ENCODE data around the gene SAMD14. TPM values are rescaled to one million over a fixed set of nuclear protein-coding genes. Genes with fewer than 3 reads are reported as not detected.

Gene SAMD14
- total and polyA plus RNA-seq, 2 experiments from 2014 or later: 0.70 to 4.7 TPM

- Histone ChIP-seq H3K4me1 (ENCODE audit: insufficient read depth) (peaks cover 20% of the 10 kb centered on the region), H3K27me3 (ENCODE audit: insufficient read depth) (no peaks in the 10 kb centered on the region), H4K20me1 (replicated peaks; ENCODE audit: insufficient read depth) (no peaks in the 10 kb centered on the region), H3K9me2 (ENCODE audit: insufficient read depth) (no peaks in the 10 kb centered on the region), H2AFZ (peak overlapping the region; percentile 99), H3K79me2 (replicated peaks; ENCODE audit: insufficient read depth) (no peaks in the 10 kb centered on the region), H3K4me2 (peak overlapping the region; percentile 81), H3K4me3 (peak overlapping the region; percentile 49), H3K36me3 (ENCODE audit: insufficient read depth) (no peaks in the 10 kb centered on the region), H3F3A (replicated peaks; ENCODE audit: low read depth) (0 out of 2 replicates have a peak, but pooled peaks cover 8% of the 10 kb centered on the region), H3K27ac (ENCODE audit: low read depth) (no peak overlapping the region)
- Mint-ChIP-seq H3K27ac (peak overlapping the region; percentile 68; the same call in 1 of the 2 replicates), H3K27me3 (ENCODE audit: insufficient read depth, low read depth, poor library complexity) (peaks cover 17% of the 10 kb centered on the region), H3K4me1 (peaks cover 34% of the 10 kb centered on the region), H3K4me3 (peak overlapping the region; percentile 63), H3K9me3 (no peaks in the 10 kb centered on the region), H3K36me3 (ENCODE audit: low read depth) (no peaks in the 10 kb centered on the region; the same call in 2 of the 3 replicates)
- ATAC-seq (peak; percentile 79), DNase-seq (ENCODE audit: low spot score) (peak; percentile 80)
- TF ChIP-seq CREB1 (CRISPR knock-in tag; IDR thresholded peaks at IDR 0.05; ENCODE audit: low read depth): 0 out of 2 replicates have a peak, but pooled peaks have one; percentile 20
- TF ChIP-seq, protein P1, sequence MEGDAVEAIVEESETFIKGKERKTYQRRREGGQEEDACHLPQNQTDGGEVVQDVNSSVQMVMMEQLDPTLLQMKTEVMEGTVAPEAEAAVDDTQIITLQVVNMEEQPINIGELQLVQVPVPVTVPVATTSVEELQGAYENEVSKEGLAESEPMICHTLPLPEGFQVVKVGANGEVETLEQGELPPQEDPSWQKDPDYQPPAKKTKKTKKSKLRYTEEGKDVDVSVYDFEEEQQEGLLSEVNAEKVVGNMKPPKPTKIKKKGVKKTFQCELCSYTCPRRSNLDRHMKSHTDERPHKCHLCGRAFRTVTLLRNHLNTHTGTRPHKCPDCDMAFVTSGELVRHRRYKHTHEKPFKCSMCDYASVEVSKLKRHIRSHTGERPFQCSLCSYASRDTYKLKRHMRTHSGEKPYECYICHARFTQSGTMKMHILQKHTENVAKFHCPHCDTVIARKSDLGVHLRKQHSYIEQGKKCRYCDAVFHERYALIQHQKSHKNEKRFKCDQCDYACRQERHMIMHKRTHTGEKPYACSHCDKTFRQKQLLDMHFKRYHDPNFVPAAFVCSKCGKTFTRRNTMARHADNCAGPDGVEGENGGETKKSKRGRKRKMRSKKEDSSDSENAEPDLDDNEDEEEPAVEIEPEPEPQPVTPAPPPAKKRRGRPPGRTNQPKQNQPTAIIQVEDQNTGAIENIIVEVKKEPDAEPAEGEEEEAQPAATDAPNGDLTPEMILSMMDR (conservative IDR thresholded peaks at IDR 0.05; ENCODE audit: low read depth in 2 of 2): peak; percentile 57 to 72
- TF ChIP-seq, protein P2, sequence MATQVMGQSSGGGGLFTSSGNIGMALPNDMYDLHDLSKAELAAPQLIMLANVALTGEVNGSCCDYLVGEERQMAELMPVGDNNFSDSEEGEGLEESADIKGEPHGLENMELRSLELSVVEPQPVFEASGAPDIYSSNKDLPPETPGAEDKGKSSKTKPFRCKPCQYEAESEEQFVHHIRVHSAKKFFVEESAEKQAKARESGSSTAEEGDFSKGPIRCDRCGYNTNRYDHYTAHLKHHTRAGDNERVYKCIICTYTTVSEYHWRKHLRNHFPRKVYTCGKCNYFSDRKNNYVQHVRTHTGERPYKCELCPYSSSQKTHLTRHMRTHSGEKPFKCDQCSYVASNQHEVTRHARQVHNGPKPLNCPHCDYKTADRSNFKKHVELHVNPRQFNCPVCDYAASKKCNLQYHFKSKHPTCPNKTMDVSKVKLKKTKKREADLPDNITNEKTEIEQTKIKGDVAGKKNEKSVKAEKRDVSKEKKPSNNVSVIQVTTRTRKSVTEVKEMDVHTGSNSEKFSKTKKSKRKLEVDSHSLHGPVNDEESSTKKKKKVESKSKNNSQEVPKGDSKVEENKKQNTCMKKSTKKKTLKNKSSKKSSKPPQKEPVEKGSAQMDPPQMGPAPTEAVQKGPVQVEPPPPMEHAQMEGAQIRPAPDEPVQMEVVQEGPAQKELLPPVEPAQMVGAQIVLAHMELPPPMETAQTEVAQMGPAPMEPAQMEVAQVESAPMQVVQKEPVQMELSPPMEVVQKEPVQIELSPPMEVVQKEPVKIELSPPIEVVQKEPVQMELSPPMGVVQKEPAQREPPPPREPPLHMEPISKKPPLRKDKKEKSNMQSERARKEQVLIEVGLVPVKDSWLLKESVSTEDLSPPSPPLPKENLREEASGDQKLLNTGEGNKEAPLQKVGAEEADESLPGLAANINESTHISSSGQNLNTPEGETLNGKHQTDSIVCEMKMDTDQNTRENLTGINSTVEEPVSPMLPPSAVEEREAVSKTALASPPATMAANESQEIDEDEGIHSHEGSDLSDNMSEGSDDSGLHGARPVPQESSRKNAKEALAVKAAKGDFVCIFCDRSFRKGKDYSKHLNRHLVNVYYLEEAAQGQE (IDR thresholded peaks at IDR 0.05; ENCODE audit: unreplicated experiment): no peak
- TF ChIP-seq, protein P3, sequence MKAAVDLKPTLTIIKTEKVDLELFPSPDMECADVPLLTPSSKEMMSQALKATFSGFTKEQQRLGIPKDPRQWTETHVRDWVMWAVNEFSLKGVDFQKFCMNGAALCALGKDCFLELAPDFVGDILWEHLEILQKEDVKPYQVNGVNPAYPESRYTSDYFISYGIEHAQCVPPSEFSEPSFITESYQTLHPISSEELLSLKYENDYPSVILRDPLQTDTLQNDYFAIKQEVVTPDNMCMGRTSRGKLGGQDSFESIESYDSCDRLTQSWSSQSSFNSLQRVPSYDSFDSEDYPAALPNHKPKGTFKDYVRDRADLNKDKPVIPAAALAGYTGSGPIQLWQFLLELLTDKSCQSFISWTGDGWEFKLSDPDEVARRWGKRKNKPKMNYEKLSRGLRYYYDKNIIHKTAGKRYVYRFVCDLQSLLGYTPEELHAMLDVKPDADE (IDR thresholded peaks at IDR 0.05): no peak
- no peak for TF ChIP-seq NANOG (IDR thresholded peaks at IDR 0.05; ENCODE audit: borderline replicate concordance)
Observed at GRCh38 chr17:50177983-50178834, 48.2 kb upstream of the SAMD14 start.

- peak overlapping the region; percentile 49; the same call in 1 of the 2 replicates for H3K4me3 ChIP-seq
- Mint-ChIP-seq H3K4me3 (no peak overlapping the region), H3K9me3 (no peaks in the 10 kb centered on the region), H3K36me3 (ENCODE audit: low read depth) (no peaks in the 10 kb centered on the region; the same call in 2 of the 3 replicates), H3K27ac (no peak overlapping the region), H3K4me1 (peaks cover 29% of the 10 kb centered on the region), H3K27me3 (ENCODE audit: insufficient read depth, low read depth, poor library complexity) (peaks cover 17% of the 10 kb centered on the region)
- H2AFZ ChIP-seq: peak overlapping the region; percentile 99
- H3K79me2 ChIP-seq (replicated peaks; ENCODE audit: insufficient read depth): no peaks in the 10 kb centered on the region
- no peak for DNase-seq (ENCODE audit: low spot score)
- H3K4me1 ChIP-seq (ENCODE audit: insufficient read depth): peaks cover 14% of the 10 kb centered on the region
- H4K20me1 ChIP-seq (replicated peaks; ENCODE audit: insufficient read depth): no peaks in the 10 kb centered on the region
- no peaks in the 10 kb centered on the region for H3K27me3 ChIP-seq (ENCODE audit: insufficient read depth)
- no peaks in the 10 kb centered on the region for H3K36me3 ChIP-seq (ENCODE audit: insufficient read depth)
- no peak for ATAC-seq
- no peak overlapping the region for H3K27ac ChIP-seq (ENCODE audit: low read depth)
- peak overlapping the region; percentile 81 for H3K4me2 ChIP-seq
- 0 out of 2 replicates have a peak, but pooled peaks cover 8% of the 10 kb centered on the region for H3F3A ChIP-seq (replicated peaks; ENCODE audit: low read depth)
- no peaks in the 10 kb centered on the region for H3K9me2 ChIP-seq (ENCODE audit: insufficient read depth)
- TF ChIP-seq CREB1 (CRISPR knock-in tag; IDR thresholded peaks at IDR 0.05; ENCODE audit: low read depth): no peak
- TF ChIP-seq, protein P3 (IDR thresholded peaks at IDR 0.05): no peak
- no peak for TF ChIP-seq JUNB (IDR thresholded peaks at IDR 0.05; ENCODE audit: unreplicated experiment)
- no peak for TF ChIP-seq STAT1 (IDR thresholded peaks at IDR 0.05; ENCODE audit: unreplicated experiment)
- TF ChIP-seq NANOG (IDR thresholded peaks at IDR 0.05; ENCODE audit: borderline replicate concordance): no peak
- TF ChIP-seq, protein P1 (conservative IDR thresholded peaks at IDR 0.05; ENCODE audit: low read depth in 2 of 2): no peak
- no peak for TF ChIP-seq EZH2 (IDR thresholded peaks at IDR 0.05; ENCODE audit: low read depth, unreplicated experiment)
- TF ChIP-seq ZNF331 (CRISPR knock-in tag; IDR thresholded peaks at IDR 0.05; ENCODE audit: low read depth): no peak
Observed at GRCh38 chr17:50177476-50177875, 47.5 kb upstream of the SAMD14 start.

Data from GM23338 (cell line).